Immature natural killer cell (primary cell): ENCODE measurements around the gene UBE2O. TPM values are rescaled to one million over a fixed set of nuclear protein-coding genes. Genes with fewer than 3 reads are reported as not detected.

Source experiments
- DNase-seq, 3 donors: peaks; one replicate each; pipeline ENCODE4 v3.0.0; 2022; ENCODE audit warnings: mixed read lengths in 1 of 3
- H3K27ac Mint-ChIP-seq, 6 donors: one replicate each; pipeline ENCODE4 v1.8.0; 2020; ENCODE audit warnings: mixed read lengths in 6 of 6, mild to moderate bottlenecking in 5 of 6, inconsistent platforms in 4 of 6, moderate library complexity in 3 of 6
- H3K27me3 Mint-ChIP-seq, 3 donors: one replicate each; pipeline ENCODE4 v1.8.0; 2020 to 2021; ENCODE audit warnings: low read depth in 3 of 3, mild to moderate bottlenecking in 3 of 3, mixed read lengths in 3 of 3, moderate library complexity in 3 of 3, inconsistent platforms in 1 of 3
- H3K36me3 Mint-ChIP-seq, 3 donors: one replicate each; pipeline ENCODE4 v1.8.0; 2020; ENCODE audit warnings: mixed read lengths in 3 of 3, inconsistent platforms in 2 of 3, mild to moderate bottlenecking in 2 of 3
- H3K4me1 Mint-ChIP-seq, 2 donors: one replicate each; pipeline ENCODE4 v1.8.0; 2020; ENCODE audit warnings: inconsistent platforms in 2 of 2, mild to moderate bottlenecking in 2 of 2, mixed read lengths in 2 of 2, moderate library complexity in 1 of 2
- H3K4me3 Mint-ChIP-seq, 5 donors: one replicate each; pipeline ENCODE4 v1.8.0; 2020; ENCODE audit warnings: mild to moderate bottlenecking in 5 of 5, mixed read lengths in 5 of 5, inconsistent platforms in 3 of 5, moderate library complexity in 3 of 5
- H3K9me3 Mint-ChIP-seq, 6 donors: one replicate each; pipeline ENCODE4 v1.8.0; 2020; ENCODE audit warnings: mild to moderate bottlenecking in 6 of 6, mixed read lengths in 6 of 6, inconsistent platforms in 4 of 6, moderate library complexity in 3 of 6
- polyA plus RNA-seq, 3 donors: library from polyadenylated mRNA; unstranded; fragments of 300-500 nt; fragmentation: Illumina TruSeq; gene quantifications; one replicate each; pipeline ENCODE4 v1.2.3, GENCODE V29; 2021

Gene UBE2O
- polyA plus RNA-seq, 3 donors from 2014 or later = 0.19 to 14.3 (median 5.2) TPM

DNA sequence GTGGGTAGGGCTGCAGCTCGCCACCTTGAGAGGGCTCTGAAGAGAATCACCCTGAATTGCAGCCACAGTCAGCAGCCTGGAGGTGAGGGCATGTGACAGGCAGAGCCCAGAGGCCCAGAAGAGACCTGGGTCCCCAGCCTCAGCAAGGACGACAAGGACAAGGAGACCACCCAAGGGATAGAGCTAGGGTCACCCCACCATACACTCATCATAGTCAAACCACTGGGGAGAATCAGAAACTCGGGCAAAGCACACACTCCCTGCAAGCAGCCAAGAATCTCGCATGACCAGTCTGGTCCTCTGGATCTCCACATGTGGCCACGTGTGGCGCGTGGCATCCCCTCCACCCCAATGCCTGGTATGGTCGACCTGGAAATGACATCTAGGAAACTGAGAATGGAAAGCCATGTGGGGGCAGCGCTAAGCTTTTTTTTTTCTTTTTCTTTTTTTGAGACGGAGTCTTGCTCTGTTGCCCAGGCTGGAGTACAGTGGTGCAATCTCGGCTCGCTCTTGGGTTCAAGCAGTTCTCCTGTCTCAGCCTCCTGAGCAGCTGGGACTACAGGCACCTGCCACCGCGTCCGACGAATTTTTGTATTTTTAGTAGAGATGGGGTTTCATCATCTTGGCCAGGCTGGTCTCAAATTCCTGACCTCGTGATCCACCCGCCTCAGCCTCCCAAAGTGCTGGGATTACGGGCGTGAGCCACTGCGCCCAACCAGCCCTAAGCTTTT, 73.1 kb downstream of the UBE2O start:
- no peaks in the 10 kb centered on the region for H3K36me3 Mint-ChIP-seq
- H3K9me3 Mint-ChIP-seq = no peaks in the 10 kb centered on the region
- DNase-seq = no peak
- peaks cover 0 to 5% (median 4%) of the 10 kb centered on the region in 3 donors for H3K27me3 Mint-ChIP-seq
- H3K4me3 Mint-ChIP-seq = peak overlapping the region in 1 of 5 donors; percentile 42
- H3K4me1 Mint-ChIP-seq = peaks cover 6% of the 10 kb centered on the region in 2 donors
- H3K27ac Mint-ChIP-seq = no peak overlapping the region

GRCh38 chr17:76379275-76379641, 73.7 kb downstream of the UBE2O start:
- no peak overlapping the region for H3K27ac Mint-ChIP-seq
- no peaks in the 10 kb centered on the region for H3K36me3 Mint-ChIP-seq
- no peaks in the 10 kb centered on the region for H3K9me3 Mint-ChIP-seq
- no peak overlapping the region for H3K4me3 Mint-ChIP-seq
- peaks cover 0 to 5% (median 4%) of the 10 kb centered on the region in 3 donors for H3K27me3 Mint-ChIP-seq
- H3K4me1 Mint-ChIP-seq = peaks cover 6% of the 10 kb centered on the region in 2 donors
- DNase-seq = no peak

- Mint-ChIP-seq H3K4me1 (peaks cover 5% of the 10 kb centered on the region in 2 donors), H3K9me3 (no peaks in the 10 kb centered on the region), H3K4me3 (no peak overlapping the region), H3K36me3 (no peaks in the 10 kb centered on the region), H3K27me3 (peaks cover 0 to 4% (median 2%) of the 10 kb centered on the region in 3 donors), H3K27ac (no peak overlapping the region)
- DNase-seq = no peak
These were observed 74.2 kb downstream of the UBE2O start for GRCh38 chr17:76378548-76379274.

DNA sequence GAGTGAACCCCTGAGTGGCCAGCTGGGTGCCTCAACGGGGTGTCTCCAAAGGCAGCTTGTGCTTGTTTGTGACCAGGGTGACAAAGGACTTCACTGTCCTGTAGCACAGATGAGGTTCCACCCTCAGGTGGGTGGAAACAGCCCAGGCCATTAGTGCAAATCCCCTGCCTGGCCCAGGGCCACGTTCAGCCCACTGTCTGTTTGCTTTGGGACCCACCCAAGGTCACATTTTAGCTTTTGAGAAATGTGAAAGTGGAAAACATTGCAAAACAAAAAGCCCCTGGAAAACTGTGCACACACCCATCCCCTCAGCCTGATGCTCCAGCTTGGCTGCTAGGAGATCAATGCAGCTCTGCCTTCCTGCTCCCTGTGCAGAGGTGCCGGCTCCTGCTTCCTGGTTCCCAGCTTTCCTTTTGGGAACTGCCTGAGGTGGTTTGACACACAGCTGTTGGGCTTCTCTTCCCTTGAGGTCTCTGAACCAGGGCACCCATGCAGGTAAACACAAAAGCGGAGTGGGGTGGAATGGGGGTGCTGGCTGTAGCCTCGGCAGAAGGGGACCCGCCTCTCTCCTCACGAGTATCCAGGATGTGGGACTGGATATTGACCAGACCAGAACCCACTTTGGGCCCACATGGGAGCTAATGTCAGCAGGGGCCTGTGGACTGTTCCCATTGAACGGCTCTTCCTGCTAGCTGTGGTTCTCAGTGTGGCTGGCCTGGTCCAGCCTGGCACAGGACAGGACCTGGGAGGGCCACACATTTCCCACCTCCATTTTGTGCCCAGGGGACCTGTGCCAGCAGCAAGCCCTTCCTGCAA, 76.4 kb downstream of the UBE2O start:
- Mint-ChIP-seq H3K36me3 (no peaks in the 10 kb centered on the region), H3K9me3 (no peaks in the 10 kb centered on the region), H3K27me3 (peaks cover 0 to 2% (median 0%) of the 10 kb centered on the region in 3 donors), H3K27ac (no peak overlapping the region), H3K4me1 (no peaks in the 10 kb centered on the region), H3K4me3 (no peak overlapping the region)
- DNase-seq = no peak

DNA sequence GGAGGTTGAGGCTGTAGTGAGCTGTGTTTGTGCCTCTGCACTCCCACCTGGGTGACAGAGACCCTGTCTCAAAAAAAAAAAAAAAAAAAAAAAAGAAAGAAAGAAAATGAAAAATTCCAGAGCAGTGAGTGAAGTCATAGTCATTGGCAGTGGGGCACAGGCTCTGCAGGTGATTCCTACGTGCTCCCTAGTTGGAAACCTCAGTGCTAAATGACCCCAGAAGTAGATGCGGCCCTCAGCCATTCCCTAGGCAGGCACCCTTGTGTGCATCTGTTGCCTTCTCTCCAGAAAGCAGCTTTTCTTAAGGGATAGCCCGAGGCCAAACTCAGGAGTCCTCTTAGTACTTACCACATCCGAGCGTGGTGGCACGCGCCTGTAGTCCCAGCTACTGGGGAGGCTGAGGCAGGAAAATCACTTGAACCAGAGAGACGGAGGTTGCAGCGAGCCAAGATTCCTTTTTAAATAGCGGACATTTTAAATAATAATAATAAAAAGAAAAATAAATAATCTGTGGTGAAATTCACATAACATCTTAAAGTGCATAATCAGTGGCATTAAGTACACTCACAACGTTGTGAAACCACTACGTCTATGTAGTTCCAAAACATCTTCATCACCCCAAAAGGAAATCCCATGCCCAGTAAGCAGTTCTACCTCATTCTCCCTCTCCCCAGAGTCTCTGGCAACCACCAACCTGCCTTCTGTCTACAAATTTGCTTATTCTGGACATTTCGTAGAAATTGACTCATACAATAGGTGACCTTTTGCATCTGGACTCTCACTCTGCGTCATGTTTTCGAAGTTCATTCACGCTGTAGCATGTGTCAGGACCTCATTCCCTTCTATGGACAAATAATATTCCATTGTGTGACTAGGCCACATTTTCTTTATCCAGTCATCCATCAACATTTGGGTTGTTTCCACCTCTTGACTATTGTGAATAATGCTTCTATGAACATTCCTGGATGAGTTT, 81.0 kb downstream of the UBE2O start:
- no peaks in the 10 kb centered on the region for H3K9me3 Mint-ChIP-seq

GRCh38 chr17:76370261-76370993, 82.5 kb downstream of the UBE2O start:
- no peak overlapping the region for H3K27ac Mint-ChIP-seq
- no peaks in the 10 kb centered on the region for H3K4me1 Mint-ChIP-seq
- H3K9me3 Mint-ChIP-seq = no peaks in the 10 kb centered on the region
- DNase-seq = no peak
- no peak overlapping the region for H3K4me3 Mint-ChIP-seq
- H3K36me3 Mint-ChIP-seq = no peaks in the 10 kb centered on the region
- H3K27me3 Mint-ChIP-seq = peaks cover 0 to 5% (median 2%) of the 10 kb centered on the region in 3 donors

More for the DNA sequence above, 81.0 kb downstream of the UBE2O start:
- Mint-ChIP-seq H3K4me3 (no peak overlapping the region), H3K27me3 (peaks cover 0 to 2% (median 2%) of the 10 kb centered on the region in 3 donors), H3K27ac (no peak overlapping the region), H3K36me3 (no peaks in the 10 kb centered on the region), H3K4me1 (no peaks in the 10 kb centered on the region)
- DNase-seq = no peak

DNA sequence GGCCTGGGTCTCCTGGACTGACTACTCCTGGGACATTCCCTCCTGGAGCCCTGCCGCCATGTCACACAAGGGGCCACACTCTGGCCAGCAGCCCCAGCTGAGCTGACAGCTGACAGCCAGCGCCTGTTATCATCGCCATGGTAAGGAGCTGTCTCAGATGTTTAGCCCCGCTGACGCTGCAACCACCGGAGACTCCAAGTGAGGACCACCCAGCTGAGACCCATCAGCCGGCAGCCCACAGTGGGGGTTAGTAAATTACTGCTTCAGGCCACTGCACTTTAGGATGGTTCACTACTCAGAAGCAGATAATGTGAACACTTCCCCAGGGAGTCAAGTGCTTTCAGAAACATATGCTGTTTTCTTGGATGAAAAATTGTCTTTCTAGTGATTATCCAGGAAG, 83.1 kb downstream of the UBE2O start:
- Mint-ChIP-seq H3K36me3 (no peaks in the 10 kb centered on the region), H3K27me3 (peaks cover 0 to 5% (median 2%) of the 10 kb centered on the region in 3 donors), H3K4me3 (no peak overlapping the region), H3K9me3 (no peaks in the 10 kb centered on the region), H3K27ac (no peak overlapping the region), H3K4me1 (no peaks in the 10 kb centered on the region)
- DNase-seq = no peak

GRCh38 chr17:76369379-76369778, 83.6 kb downstream of the UBE2O start:
- peaks cover 0 to 5% (median 2%) of the 10 kb centered on the region in 3 donors for H3K27me3 Mint-ChIP-seq

GRCh38 chr17:76368545-76368944, 84.4 kb downstream of the UBE2O start:
- Mint-ChIP-seq H3K4me3 (no peak overlapping the region), H3K9me3 (no peaks in the 10 kb centered on the region)
- DNase-seq = no peak

More at GRCh38 chr17:76369379-76369778, 83.6 kb downstream of the UBE2O start:
- Mint-ChIP-seq H3K9me3 (no peaks in the 10 kb centered on the region), H3K36me3 (no peaks in the 10 kb centered on the region), H3K27ac (no peak overlapping the region), H3K4me1 (no peaks in the 10 kb centered on the region), H3K4me3 (no peak overlapping the region)
- DNase-seq = no peak

GRCh38 chr17:76367642-76368041, 85.3 kb downstream of the UBE2O start:
- H3K36me3 Mint-ChIP-seq = no peaks in the 10 kb centered on the region
- DNase-seq = no peak
- no peaks in the 10 kb centered on the region for H3K9me3 Mint-ChIP-seq
- peaks cover 2 to 10% (median 2%) of the 10 kb centered on the region in 3 donors for H3K27me3 Mint-ChIP-seq
- no peak overlapping the region for H3K27ac Mint-ChIP-seq
- no peak overlapping the region for H3K4me3 Mint-ChIP-seq
- H3K4me1 Mint-ChIP-seq = no peaks in the 10 kb centered on the region

More at GRCh38 chr17:76368545-76368944, 84.4 kb downstream of the UBE2O start:
- H3K27ac Mint-ChIP-seq = no peak overlapping the region
- H3K36me3 Mint-ChIP-seq = no peaks in the 10 kb centered on the region
- no peaks in the 10 kb centered on the region for H3K4me1 Mint-ChIP-seq
- peaks cover 2 to 10% (median 2%) of the 10 kb centered on the region in 3 donors for H3K27me3 Mint-ChIP-seq

DNA sequence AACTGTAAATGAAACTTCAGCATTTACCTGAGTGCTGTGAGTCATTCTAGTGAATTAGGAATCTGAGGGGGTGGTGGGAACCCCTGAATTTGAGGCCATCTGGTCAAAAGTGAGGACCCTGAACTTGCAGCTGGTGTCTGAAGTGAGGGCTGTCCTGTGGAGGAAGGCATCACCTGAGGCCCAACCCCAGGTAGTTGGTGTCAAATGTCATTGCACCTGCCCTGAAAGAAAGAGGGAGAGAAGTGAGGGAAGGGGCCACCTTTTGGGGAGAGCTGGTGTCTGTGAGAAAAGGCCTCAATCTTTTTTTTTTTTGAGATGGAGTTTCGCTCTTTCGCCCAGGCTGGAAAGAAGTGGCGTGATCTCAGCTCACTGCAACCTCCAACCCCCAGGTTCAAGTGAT, 86.7 kb downstream of the UBE2O start:
- H3K9me3 Mint-ChIP-seq = no peaks in the 10 kb centered on the region
- H3K4me1 Mint-ChIP-seq = no peaks in the 10 kb centered on the region
- H3K4me3 Mint-ChIP-seq = no peak overlapping the region
- H3K36me3 Mint-ChIP-seq = no peaks in the 10 kb centered on the region
- no peak overlapping the region for H3K27ac Mint-ChIP-seq
- H3K27me3 Mint-ChIP-seq = peaks cover 2 to 8% (median 6%) of the 10 kb centered on the region in 3 donors
- DNase-seq = no peak

DNA sequence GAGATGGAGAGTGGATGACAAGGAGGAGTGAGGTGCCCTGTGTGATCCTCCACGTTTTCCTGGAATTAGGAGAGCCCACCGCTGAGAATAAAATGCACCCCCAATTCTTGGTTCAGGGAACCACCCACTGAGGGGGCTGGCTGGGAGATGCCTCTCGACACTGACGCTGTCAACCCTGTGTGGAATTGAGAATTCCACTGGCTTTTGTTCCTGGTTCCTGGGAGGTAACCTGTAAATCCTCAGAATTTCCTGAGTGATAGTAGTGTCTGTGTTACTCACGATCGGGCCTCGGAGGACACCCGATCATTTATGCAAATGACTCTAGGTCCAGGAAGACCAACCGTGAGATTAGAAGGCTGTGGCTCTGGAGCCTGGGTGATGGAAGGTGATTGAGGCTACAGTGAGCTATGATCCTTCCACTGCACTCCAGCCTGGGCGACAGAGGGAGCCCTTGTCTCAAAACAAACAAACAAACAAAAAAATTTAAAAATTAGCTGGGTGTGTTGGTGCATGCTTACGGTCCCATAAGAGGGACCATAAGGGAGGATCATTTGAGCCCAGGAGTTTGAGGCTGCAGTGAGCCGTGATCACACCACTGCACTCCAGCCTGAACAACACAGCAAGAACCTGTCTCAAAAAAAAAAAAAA, 87.6 kb downstream of the UBE2O start:
- Mint-ChIP-seq H3K36me3 (no peaks in the 10 kb centered on the region), H3K9me3 (no peaks in the 10 kb centered on the region), H3K4me1 (no peaks in the 10 kb centered on the region), H3K4me3 (no peak overlapping the region), H3K27ac (no peak overlapping the region), H3K27me3 (peaks cover 2 to 8% (median 4%) of the 10 kb centered on the region in 3 donors)
- no peak for DNase-seq
